Activated naive CD4-positive, alpha-beta T cell treated with anti-CD3 and anti-CD28 coated beads, Interleukin-2, amount 50 U/mL, for 24 hours (primary cell): Measurements from ENCODE around the gene MRPS16.

ENCODE experiments used
- H3K27ac Mint-ChIP-seq: one replicate; pipeline ENCODE4 v1.8.0; 2021; ENCODE audit warnings: mild to moderate bottlenecking, mixed read lengths
- H3K27me3 Mint-ChIP-seq: one replicate; pipeline ENCODE4 v1.8.0; 2021; ENCODE audit warnings: mixed read lengths
- H3K36me3 Mint-ChIP-seq: one replicate; pipeline ENCODE4 v1.8.0; 2021; ENCODE audit warnings: mixed read lengths
- H3K4me1 Mint-ChIP-seq: one replicate; pipeline ENCODE4 v1.8.0; 2021; ENCODE audit warnings: mixed read lengths
- H3K4me3 Mint-ChIP-seq: one replicate; pipeline ENCODE4 v1.8.0; 2021; ENCODE audit warnings: mild to moderate bottlenecking, mixed read lengths
- H3K9me3 Mint-ChIP-seq: one replicate; pipeline ENCODE4 v1.8.0; 2021; ENCODE audit warnings: mixed read lengths

Gene MRPS16

DNA sequence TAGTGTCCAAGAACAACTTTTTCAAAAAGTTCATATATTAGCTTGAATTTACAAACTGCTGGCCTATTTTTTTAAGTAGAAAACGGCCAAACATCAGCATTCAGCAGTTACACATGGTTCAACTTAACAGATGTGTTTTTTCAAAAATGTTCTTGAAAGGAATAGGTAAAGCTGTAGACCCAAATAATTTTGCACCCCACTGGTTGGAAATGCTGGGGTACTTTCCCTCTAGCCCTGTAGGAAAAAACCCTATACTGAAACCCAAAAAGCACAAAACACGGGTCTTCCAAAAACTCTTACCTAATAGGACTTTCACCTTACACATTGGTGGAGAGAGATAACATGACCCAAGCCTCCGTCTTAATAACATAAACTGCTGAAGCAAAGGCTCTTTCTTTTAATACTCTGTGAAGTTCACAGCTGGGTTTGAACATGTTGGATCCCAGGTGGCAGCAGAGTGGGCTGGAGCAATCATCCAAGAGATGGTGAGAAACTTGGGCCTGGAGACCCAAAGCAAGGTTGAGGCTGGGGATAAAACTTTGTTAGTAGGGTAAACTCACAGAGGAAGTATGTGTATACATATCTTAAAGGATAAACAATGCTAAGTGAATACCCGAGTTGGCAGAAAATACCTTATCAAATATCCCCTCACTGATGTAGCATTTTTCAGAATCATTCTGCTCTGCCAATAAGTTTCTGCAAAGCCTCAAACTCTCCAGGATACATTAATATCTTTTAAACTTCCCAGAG is 4.8 kb downstream of the MRPS16 start:
- Mint-ChIP-seq H3K9me3 (no peaks in the 10 kb centered on the region), H3K4me1 (peaks cover 54% of the 10 kb centered on the region), H3K27ac (peak overlapping the region; percentile 93), H3K27me3 (no peaks in the 10 kb centered on the region), H3K36me3 (peaks cover 22% of the 10 kb centered on the region), H3K4me3 (peak overlapping the region; percentile 97)

DNA sequence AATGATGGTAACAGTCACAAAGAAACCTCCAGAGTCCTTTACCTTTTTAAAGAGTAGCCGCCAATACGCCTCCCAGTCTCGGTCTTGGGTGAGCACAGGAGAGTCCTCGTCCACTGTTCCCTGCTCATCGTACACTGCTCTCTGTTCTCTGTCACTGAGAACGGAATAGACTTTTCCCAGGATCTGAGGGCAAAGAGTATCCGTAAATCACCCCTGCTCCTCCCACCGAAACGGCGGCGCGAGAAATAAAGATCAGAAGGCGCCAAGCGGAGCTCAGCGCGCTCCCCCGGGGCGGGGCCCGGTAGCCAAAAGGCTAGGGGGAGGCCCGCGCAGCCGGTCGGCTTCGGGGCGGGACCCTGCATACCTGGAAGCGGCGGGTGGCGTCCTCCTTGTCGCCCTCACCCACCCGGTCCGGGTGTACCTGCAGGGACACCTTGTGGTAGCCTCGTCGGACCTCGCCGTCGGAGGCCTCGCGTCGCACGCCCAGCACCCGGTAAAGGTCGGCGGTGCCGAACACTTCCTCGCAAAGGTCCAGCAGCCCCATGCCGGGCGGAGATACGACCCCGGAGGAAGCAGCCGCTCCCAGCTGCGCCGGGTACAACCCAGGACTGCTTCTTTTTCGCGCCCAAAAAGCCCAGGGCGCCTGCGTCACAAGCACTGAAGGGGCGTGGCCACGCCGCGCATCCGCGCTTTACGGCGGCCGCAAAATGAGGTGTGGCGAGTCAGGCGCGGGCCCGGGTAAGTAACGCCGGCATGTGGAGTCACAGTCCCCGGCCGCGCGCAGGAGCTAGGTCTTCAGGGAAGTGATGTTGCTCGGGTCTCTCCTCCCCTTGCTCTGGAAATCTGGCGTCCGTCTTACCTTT is 5.6 kb downstream of the MRPS16 start, which contains the start of gene DNAJC9:
Gene DNAJC9 (minus strand): TSS at position 610 of the 863 bp plus-strand sequence. CDS start 66 bp downstream, at position 544.
- peak within 1 kb of the TSS; percentile 93 for H3K27ac Mint-ChIP-seq
- no peaks in the 10 kb centered on the region for H3K9me3 Mint-ChIP-seq

DNA sequence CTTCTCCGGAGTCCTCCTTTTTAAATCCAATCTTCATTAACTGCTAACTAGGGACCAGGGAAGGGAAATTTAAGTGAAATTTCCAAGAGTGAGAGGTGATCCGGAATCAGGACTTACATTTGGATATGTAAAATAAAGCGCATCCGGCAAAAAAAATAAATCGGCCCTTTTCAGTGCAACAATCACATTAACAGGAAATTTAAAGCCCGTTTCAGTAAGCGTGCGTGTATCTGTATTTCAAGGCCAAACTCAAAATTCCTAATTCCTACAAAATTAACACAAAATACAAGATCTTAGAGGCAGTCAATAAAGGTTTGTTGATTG is 6.2 kb downstream of the MRPS16 start:
- Mint-ChIP-seq H3K4me1 (peaks cover 51% of the 10 kb centered on the region), H3K36me3 (peaks cover 22% of the 10 kb centered on the region), H3K27ac (peak overlapping the region; percentile 93), H3K27me3 (no peaks in the 10 kb centered on the region), H3K4me3 (peak overlapping the region; percentile 97), H3K9me3 (no peaks in the 10 kb centered on the region)

More for the DNA sequence above, 5.6 kb downstream of the MRPS16 start, which contains the start of gene DNAJC9:
- Mint-ChIP-seq H3K27me3 (no peaks in the 10 kb centered on the region), H3K36me3 (peaks cover 25% of the 10 kb centered on the region), H3K4me3 (peak within 1 kb of the TSS; percentile 97), H3K4me1 (peaks cover 54% of the 10 kb centered on the region)

DNA sequence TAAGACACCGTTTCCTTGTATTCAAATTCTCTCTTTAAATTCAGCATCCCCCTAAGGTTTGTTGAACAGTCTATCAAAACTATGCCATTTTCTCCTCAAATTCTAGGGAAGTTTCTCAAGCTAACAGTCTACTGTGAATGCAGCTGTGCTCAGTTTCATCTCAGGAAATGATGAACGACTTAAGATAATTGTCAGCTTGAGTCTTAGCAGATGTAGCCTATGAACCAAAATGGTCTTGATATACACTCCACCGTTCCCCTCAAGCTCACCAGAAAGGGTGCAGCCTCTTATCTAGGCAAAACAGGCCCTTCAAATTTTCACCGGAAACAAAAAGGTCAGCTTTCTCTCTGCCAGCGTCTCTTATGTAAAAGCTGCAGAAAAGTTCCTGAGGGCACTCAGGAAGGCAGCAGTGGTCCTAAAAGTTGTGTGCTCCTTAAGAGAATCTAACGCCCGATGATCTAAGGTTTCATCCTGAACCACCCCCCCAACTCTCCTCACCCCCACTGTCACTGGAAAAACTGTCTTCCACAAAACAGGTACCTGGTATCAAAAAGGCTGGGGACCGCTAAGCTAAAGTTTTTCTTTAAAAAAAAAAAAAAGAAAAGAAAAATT is 7.5 kb downstream of the MRPS16 start:
- no peaks in the 10 kb centered on the region for H3K27me3 Mint-ChIP-seq
- H3K27ac Mint-ChIP-seq: peak overlapping the region; percentile 59
- peaks cover 12% of the 10 kb centered on the region for H3K36me3 Mint-ChIP-seq
- H3K4me3 Mint-ChIP-seq: peak overlapping the region; percentile 57
- no peaks in the 10 kb centered on the region for H3K9me3 Mint-ChIP-seq
- peaks cover 40% of the 10 kb centered on the region for H3K4me1 Mint-ChIP-seq

DNA sequence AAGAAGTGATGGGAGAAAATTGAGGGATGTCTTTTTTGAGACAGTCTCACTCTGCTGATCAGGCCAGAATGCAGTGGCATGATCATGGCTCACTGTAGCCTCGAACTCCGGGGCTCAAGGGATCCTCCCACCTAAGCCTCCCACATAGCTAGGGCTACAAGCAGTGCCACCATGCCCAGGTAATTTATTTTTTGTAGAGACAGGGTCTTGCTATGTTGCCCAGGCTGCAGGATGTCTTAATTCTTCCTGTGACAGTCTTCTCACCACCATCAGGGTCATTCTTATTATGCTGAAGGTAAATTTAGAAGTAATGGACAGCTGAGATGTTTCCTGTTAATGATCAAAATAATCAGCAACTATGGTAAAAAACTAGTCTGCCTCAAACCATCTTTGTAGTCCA is 12.5 kb downstream of the MRPS16 start:
- Mint-ChIP-seq H3K4me1 (peaks cover 12% of the 10 kb centered on the region), H3K36me3 (peaks cover 9% of the 10 kb centered on the region), H3K27ac (no peak overlapping the region), H3K9me3 (no peaks in the 10 kb centered on the region), H3K4me3 (no peak overlapping the region), H3K27me3 (no peaks in the 10 kb centered on the region)

DNA sequence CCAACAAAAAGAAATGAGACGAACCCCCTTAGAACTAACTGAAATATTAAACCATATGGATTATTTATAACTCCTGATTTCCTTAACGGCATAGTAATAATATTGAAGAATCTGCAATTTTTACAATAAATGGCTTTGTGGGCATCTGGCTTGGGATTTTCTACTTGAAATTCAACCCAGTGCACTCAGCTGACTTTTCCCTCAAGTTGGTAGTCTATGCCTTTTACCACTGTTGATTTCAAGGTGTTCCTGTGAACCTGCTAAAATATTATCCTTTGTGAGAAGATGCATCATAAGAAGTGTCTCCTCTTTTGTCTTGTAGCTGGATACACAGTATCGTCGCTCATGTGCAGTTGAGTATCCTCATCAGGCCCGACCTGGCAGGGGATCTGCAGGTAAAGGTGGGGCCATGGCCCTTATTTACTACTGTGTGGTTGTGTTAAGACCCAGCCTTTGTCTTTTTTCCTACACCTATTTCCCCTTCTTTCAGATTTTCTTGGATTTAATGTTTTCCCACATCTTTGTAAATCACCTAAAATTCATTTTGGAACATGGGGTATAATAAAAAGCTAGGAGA is 13.4 kb downstream of the MRPS16 start:
- Mint-ChIP-seq H3K27ac (no peak overlapping the region), H3K9me3 (no peaks in the 10 kb centered on the region), H3K4me3 (no peak overlapping the region), H3K36me3 (peaks cover 5% of the 10 kb centered on the region), H3K27me3 (no peaks in the 10 kb centered on the region), H3K4me1 (peaks cover 4% of the 10 kb centered on the region)

DNA sequence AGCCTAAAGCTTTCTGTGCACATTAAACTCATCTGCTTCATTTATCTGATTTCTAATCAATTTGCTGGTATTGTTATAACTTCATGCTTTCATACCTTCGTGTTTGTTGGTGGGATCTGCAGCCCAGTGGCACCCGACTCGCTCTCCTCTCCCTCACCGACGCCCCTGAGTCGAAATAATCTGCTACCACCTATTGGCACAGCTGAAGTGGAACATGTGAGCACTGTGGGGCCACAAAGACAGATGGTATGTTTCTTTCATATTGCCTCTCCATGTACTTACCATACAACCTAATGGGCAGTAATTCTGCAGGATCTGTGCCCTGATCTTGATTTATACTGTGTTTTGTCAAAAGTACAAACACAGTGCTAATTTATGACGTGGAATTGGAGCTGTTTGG is 17.7 kb downstream of the MRPS16 start:
- Mint-ChIP-seq H3K4me3 (no peak overlapping the region), H3K27me3 (no peaks in the 10 kb centered on the region), H3K4me1 (no peaks in the 10 kb centered on the region), H3K9me3 (no peaks in the 10 kb centered on the region), H3K27ac (peak overlapping the region; percentile 12), H3K36me3 (peaks cover 4% of the 10 kb centered on the region)

DNA sequence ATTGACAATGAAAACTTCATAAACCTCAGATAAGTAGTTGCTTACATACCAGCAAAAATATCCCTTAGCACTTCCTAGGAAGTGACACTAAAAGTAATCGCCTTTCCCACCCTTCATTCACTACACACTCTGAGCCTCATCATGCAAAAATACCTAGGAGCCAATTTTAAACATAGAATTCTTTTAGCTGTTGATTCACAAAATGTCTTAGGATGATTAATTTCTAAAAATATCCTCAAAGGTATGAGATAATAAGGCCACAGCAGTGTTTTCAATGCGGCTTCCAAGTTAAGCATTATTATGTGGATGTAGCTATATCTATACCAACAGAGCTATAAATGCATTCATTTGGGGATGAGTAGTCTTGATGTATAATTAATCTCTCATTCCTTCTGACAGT is 18.6 kb downstream of the MRPS16 start:
- no peaks in the 10 kb centered on the region for H3K9me3 Mint-ChIP-seq
- H3K4me3 Mint-ChIP-seq: no peak overlapping the region
- no peak overlapping the region for H3K27ac Mint-ChIP-seq
- peaks cover 5% of the 10 kb centered on the region for H3K36me3 Mint-ChIP-seq
- no peaks in the 10 kb centered on the region for H3K27me3 Mint-ChIP-seq
- no peaks in the 10 kb centered on the region for H3K4me1 Mint-ChIP-seq

DNA sequence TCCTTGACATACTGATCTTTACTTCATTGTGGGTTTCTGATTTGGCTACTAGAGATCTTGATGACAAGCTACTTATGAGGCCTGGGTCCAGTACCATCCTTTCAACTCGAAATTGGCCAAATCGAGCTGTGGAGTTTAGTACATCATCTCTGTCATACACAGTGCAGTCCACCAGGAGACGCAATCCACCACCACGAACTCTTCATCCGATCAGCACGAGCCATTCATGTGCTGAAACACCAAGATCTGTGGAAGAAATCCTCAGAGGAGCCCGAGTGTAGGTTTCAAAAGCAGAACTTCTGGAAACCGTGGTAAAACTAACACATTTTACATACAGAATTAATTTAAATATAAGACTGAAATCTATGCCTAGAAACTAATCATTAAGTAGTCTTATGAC is 19.6 kb downstream of the MRPS16 start:
- no peaks in the 10 kb centered on the region for H3K9me3 Mint-ChIP-seq
- no peaks in the 10 kb centered on the region for H3K4me1 Mint-ChIP-seq
- no peak overlapping the region for H3K4me3 Mint-ChIP-seq
- H3K27ac Mint-ChIP-seq: no peak overlapping the region
- peaks cover 5% of the 10 kb centered on the region for H3K36me3 Mint-ChIP-seq
- no peaks in the 10 kb centered on the region for H3K27me3 Mint-ChIP-seq

DNA sequence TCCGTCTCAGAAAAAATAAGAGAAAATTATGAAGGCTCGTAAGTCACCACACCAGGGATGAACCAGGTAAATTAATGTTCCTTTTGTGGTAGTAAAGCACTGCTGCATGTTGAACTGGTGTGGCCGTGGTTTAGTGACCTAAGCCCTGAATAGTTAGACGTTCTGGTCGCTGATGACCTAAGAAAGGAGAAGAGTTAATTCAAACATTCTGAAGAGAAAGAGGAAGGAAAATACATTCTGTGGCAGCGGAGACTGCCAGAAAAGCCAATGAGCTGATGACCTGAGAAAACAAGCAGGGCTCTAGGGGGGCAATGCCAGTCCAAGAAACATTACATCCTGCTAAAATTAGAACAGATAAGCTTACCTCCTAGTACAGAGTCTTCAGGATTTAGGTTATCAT is 22.9 kb downstream of the MRPS16 start:
- H3K9me3 Mint-ChIP-seq: no peaks in the 10 kb centered on the region

DNA sequence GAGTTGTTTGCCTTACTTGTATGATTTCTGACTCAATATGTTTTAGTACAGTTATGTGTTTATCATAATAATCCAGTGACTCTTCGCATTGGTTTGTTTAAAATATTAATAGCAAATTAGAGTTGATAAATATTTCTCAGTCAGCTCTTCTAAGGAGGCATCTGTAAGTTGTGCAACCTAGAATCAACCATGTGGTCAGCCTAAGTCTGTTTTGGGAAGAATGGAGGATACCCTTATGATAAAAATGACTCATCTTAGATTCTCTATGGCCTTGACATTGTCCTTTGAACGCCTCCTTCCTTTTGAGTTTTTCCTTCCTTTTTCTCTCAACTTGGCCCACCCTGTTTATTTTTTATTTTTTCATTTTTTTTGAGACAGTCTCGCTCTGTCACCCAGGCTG is 24.2 kb downstream of the MRPS16 start:
- no peaks in the 10 kb centered on the region for H3K9me3 Mint-ChIP-seq
- no peak overlapping the region for H3K4me3 Mint-ChIP-seq
- peaks cover 5% of the 10 kb centered on the region for H3K36me3 Mint-ChIP-seq
- H3K27ac Mint-ChIP-seq: no peak overlapping the region
- no peaks in the 10 kb centered on the region for H3K4me1 Mint-ChIP-seq
- H3K27me3 Mint-ChIP-seq: no peaks in the 10 kb centered on the region

More for the DNA sequence above, 22.9 kb downstream of the MRPS16 start:
- Mint-ChIP-seq H3K4me1 (no peaks in the 10 kb centered on the region), H3K36me3 (peaks cover 5% of the 10 kb centered on the region), H3K27me3 (no peaks in the 10 kb centered on the region), H3K27ac (no peak overlapping the region), H3K4me3 (no peak overlapping the region)

DNA sequence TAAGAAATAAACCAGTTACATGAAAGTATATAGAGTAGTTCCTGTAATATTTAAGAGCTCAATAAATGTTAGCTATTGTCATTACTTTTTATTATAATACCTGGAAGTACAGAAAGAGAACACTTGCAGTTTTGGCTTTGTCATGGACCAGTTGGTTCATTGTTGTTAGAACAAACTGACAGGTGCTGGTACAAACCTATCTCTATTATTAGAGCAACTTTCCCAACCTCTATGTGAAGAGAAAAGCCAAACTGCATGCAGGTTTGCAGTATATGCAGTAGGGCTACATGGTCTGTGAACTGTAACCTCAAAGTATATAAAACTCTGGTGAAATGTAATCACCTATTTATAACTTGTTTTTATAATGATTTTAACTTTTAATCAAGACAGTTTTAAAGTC is 25.8 kb downstream of the MRPS16 start:
- H3K36me3 Mint-ChIP-seq: peaks cover 4% of the 10 kb centered on the region
- no peak overlapping the region for H3K4me3 Mint-ChIP-seq
- H3K27ac Mint-ChIP-seq: no peak overlapping the region
- H3K27me3 Mint-ChIP-seq: no peaks in the 10 kb centered on the region
- no peaks in the 10 kb centered on the region for H3K4me1 Mint-ChIP-seq
- no peaks in the 10 kb centered on the region for H3K9me3 Mint-ChIP-seq

DNA sequence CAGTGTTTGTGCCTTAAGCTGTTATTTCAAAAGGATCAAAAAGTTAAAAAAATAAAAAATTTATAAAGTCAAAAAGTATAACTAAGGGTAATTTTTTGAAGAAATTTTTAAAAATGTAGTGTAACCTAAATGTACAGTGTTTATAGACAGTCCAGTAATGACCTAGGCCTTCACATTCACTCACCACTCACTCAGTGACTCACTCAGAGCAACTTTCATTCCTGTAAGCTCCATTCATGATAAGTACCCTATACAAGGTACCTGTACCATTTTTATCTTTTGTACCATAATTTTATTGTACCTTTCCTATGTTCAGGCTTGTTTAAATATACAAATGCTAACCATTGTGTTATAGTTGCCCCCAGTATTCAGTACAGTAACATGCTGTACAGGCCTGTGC is 26.9 kb downstream of the MRPS16 start:
- H3K27me3 Mint-ChIP-seq: no peaks in the 10 kb centered on the region
- no peaks in the 10 kb centered on the region for H3K9me3 Mint-ChIP-seq
- H3K36me3 Mint-ChIP-seq: peaks cover 4% of the 10 kb centered on the region
- H3K4me1 Mint-ChIP-seq: no peaks in the 10 kb centered on the region
- no peak overlapping the region for H3K4me3 Mint-ChIP-seq
- H3K27ac Mint-ChIP-seq: no peak overlapping the region

DNA sequence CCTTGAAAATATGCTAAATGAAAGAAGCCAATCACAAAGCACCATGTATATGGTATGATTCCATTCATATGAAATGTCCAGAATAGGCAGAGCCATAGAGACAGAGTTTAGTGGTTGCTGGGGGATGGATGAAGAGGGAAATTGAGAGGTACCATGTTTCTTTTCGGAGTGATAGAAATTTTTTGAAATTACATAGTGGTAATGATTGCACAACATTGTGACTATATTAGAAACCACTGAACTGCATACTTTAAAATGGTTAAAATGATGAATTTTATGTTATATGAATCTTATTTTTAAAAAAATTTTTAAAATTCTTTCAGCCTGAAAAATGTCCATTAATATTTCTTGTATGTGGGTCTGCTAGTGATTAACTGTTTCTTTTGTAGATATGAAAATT is 31.5 kb downstream of the MRPS16 start:
- H3K36me3 Mint-ChIP-seq: peaks cover 12% of the 10 kb centered on the region

DNA sequence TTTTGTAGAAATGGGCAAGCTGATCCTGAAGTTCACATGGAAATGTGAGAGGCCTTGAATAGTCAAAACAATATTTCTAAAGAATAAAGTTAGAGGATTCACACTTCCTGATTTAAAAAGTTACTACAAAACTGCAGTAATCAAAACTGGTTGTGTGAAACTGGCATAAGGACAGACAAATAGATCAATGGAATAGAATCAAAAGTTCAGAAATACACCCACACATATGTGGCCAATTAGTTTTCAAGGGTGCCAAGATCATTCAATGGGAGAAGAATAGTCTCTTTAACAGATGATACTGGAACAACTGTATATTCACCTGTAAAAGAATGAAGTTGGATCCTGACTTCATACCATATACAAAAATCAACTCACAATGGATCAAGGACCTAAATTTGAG is 33.1 kb downstream of the MRPS16 start:
- Mint-ChIP-seq H3K4me1 (no peaks in the 10 kb centered on the region), H3K27ac (no peak overlapping the region), H3K9me3 (no peaks in the 10 kb centered on the region), H3K27me3 (no peaks in the 10 kb centered on the region), H3K4me3 (no peak overlapping the region), H3K36me3 (peaks cover 17% of the 10 kb centered on the region)

More for the DNA sequence above, 31.5 kb downstream of the MRPS16 start:
- Mint-ChIP-seq H3K9me3 (no peaks in the 10 kb centered on the region), H3K4me1 (no peaks in the 10 kb centered on the region), H3K27me3 (no peaks in the 10 kb centered on the region), H3K4me3 (no peak overlapping the region), H3K27ac (no peak overlapping the region)
